Measurements from ENCODE around the gene SNX15. TPM values are rescaled to one million over a fixed set of nuclear protein-coding genes. Genes with fewer than 3 reads are reported as not detected.

SNX15 gene
- total and polyA plus RNA-seq, 7 donors = 15.6 to 66.5 (median 21.7) TPM

DNA sequence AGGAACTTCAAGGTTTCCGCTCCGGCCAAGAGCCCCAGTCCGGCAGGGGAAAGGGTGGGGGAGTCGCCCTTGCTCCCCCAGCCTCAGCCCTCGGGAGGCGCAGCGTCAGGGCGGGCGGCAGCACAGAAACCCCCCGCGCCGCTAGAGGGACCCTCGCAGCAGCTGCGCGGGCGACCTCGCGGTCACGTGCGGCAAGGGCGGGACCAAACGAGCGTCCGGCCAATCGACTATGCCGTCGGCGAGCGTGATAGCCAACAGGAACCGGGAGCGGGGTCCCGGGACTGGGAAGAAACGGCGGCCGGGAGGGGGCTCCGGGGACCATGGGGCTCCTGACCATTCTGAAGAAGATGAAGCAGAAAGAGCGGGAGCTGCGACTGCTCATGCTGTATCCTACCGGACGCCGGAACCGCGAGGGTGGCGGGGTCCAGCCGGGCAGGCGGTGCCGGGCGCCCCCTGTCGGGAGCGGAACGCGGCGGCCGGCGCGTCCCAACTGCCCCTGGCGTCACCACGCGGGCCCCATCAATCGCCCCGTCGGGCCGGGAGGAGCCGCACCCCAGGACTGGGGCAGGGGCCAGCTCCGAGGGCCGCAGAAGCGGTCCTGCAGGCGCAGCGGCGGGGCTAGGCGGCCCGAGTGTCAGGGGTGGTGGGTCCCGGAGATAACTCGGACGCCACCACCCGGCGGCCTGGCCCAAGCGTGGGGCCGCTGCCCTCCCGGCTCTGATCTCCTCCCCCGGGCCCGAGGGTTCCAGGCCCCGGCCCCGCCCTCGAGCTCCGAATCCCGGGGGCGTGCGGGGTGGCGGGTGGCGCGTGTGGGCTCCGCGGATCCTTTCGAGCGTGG, 13.1 kb upstream of the SNX15 start, which contains the start of gene ARL2:
Gene ARL2 (plus strand): TSS at position 273 of the 838 bp plus-strand sequence. CDS start 48 bp downstream, at position 321.
- peak; percentile 92 to 96 for DNase-seq
- Histone ChIP-seq H3K27me3 (ENCODE audit: insufficient read depth in 3 of 3, low read length in 2 of 3) (no peaks in the 10 kb centered on the region), H3K9me3 (no peaks in the 10 kb centered on the region), H3K4me1 (peaks cover 5% of the 10 kb centered on the region), H3K27ac (peak within 1 kb of the TSS; percentile 97), H3K36me3 (ENCODE audit: insufficient read depth in 1 of 2, low read depth in 1 of 2) (peaks cover 0 to 14% of the 10 kb centered on the region in 2 donors), H3K4me3 (peak within 1 kb of the TSS; percentile 81)
- peak; percentile 90 to 96 (median 92) for ATAC-seq
- WGBS, 3 donors = 0 to 1% (median 0%) methylated on average over 64 to 96 of the region's 96 CpGs
- intact Hi-C loops (cut with DNase I) = loop anchor here (1.0 to 10.0 kb wide), 4 partner anchors 87 to 169 kb away; partner anchors contain the start of genes CDC42BPG (in 1 of the 2) and TM7SF2 (in 1 of the 2)
- TF ChIP-seq, protein P1, sequence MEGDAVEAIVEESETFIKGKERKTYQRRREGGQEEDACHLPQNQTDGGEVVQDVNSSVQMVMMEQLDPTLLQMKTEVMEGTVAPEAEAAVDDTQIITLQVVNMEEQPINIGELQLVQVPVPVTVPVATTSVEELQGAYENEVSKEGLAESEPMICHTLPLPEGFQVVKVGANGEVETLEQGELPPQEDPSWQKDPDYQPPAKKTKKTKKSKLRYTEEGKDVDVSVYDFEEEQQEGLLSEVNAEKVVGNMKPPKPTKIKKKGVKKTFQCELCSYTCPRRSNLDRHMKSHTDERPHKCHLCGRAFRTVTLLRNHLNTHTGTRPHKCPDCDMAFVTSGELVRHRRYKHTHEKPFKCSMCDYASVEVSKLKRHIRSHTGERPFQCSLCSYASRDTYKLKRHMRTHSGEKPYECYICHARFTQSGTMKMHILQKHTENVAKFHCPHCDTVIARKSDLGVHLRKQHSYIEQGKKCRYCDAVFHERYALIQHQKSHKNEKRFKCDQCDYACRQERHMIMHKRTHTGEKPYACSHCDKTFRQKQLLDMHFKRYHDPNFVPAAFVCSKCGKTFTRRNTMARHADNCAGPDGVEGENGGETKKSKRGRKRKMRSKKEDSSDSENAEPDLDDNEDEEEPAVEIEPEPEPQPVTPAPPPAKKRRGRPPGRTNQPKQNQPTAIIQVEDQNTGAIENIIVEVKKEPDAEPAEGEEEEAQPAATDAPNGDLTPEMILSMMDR (IDR thresholded peaks at IDR 0.05) = peak; percentile 86

DNA sequence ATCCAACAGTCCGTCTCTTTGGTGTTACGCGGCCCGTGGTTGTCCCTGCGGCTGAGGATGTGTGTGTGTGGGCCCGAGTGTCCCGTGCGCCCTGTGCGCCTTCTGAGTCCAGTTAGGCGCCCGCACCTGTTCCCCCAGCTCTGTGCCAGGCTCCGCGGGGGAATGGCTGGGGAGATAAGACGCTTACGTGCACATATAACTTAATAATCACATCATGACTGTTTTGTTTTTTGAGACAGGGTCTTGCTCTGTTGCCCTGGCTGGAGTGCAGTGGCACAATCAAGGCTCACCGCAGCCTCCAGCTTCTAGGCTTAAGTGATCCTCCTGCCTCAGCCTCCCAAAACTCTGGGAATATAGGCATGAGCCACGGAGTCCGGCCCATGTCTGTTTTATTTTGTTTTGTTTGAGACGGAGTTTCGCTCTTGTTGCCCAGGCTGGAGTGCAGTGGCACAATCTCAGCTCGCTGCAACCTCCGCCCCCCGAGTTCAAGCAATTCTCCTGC, 12.5 kb upstream of the SNX15 start:
- H3K4me1 ChIP-seq = peaks cover 5% of the 10 kb centered on the region
- intact Hi-C loops (cut with DNase I) = loop anchor here (5.0 to 10.0 kb wide), 3 partner anchors 87 to 170 kb away; partner anchors contain the start of genes CDC42BPG (in 1 of the 2) and TM7SF2 (in 1 of the 2)
- peak overlapping the region; percentile 81 for H3K4me3 ChIP-seq
- H3K27me3 ChIP-seq (ENCODE audit: insufficient read depth in 3 of 3, low read length in 2 of 3) = no peaks in the 10 kb centered on the region
- TF ChIP-seq, protein P1 (IDR thresholded peaks at IDR 0.05) = no peak
- peak in 3 of 4 donors; percentile 17 to 46 (median 28) for ATAC-seq
- H3K36me3 ChIP-seq (ENCODE audit: insufficient read depth in 1 of 2, low read depth in 1 of 2) = peaks cover 0 to 17% of the 10 kb centered on the region in 2 donors
- 28 to 31% (median 30%) methylated on average over 23 of the region's 23 CpGs for WGBS, 3 donors
- H3K27ac ChIP-seq = peak overlapping the region; percentile 97
- DNase-seq = no peak
- no peaks in the 10 kb centered on the region for H3K9me3 ChIP-seq

DNA sequence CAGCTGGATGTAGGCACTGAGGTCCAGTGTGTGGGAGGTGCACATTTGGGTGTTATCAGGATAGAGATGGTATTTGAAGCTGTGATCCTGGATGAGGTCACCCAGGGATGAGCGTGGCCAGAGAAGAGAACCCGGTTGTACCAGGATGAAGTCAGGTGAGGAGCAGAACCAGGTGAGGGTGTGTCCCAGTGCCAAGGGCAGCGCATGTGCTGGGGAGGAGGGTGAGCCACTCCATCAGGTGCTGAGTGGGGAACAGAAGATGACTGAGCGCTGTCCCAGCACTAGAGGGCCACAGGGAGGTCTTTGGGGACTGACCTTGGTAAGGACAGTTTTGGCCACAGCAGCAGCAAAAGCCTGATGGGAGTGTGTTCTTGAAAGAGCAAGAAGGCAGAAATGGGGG, 10.5 kb upstream of the SNX15 start:
- TF ChIP-seq, protein P1 (IDR thresholded peaks at IDR 0.05) = no peak
- H3K4me3 ChIP-seq = no peak overlapping the region
- 93 to 96% (median 94%) methylated on average over 4 of the region's 4 CpGs for WGBS, 3 donors
- no peaks in the 10 kb centered on the region for H3K9me3 ChIP-seq
- H3K4me1 ChIP-seq = peaks cover 5% of the 10 kb centered on the region
- peaks cover 0 to 37% of the 10 kb centered on the region in 2 donors for H3K36me3 ChIP-seq (ENCODE audit: insufficient read depth in 1 of 2, low read depth in 1 of 2)
- intact Hi-C loops (cut with DNase I) = loop anchor here in 1 of 2 donors (10.0 kb wide), 1 partner anchor 172 kb away; the partner anchor contains the start of gene CDC42BPG
- no peak for ATAC-seq
- DNase-seq = no peak
- no peaks in the 10 kb centered on the region for H3K27me3 ChIP-seq (ENCODE audit: insufficient read depth in 3 of 3, low read length in 2 of 3)
- no peak overlapping the region for H3K27ac ChIP-seq

DNA sequence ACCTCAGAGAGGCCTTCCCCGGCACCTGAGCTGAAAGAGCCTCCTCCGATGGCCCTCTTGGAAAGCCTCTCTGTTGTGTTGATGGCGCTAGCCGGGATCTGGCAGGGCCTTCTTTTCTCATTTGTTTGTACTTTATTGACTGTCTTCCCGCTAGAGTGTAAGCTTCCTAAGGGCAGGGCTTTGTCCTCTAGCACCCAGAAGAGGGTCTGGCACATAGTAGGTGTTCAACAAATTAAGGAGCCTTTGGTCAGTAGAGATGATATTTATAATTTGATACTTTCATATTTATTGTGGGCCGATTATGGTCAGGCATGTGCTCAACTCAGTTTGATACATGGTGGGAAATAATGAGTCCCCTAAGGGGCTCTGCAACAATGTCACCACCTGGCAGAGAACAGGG, 9.3 kb upstream of the SNX15 start:
- Histone ChIP-seq H3K4me1 (peaks cover 4% of the 10 kb centered on the region), H3K27me3 (ENCODE audit: insufficient read depth in 3 of 3, low read length in 2 of 3) (no peaks in the 10 kb centered on the region), H3K27ac (no peak overlapping the region), H3K9me3 (no peaks in the 10 kb centered on the region), H3K36me3 (ENCODE audit: insufficient read depth in 1 of 2, low read depth in 1 of 2) (peaks cover 3 to 44% of the 10 kb centered on the region in 2 donors), H3K4me3 (no peak overlapping the region)
- DNase-seq (no peak), ATAC-seq (no peak)
- intact Hi-C loops (cut with DNase I) = loop anchor here in 1 of 2 donors (10.0 kb wide), 1 partner anchor 173 kb away; the partner anchor contains the start of gene CDC42BPG
- TF ChIP-seq, protein P1 (IDR thresholded peaks at IDR 0.05) = no peak
- 98 to 99% (median 99%) methylated on average over 6 of the region's 6 CpGs for WGBS, 3 donors

Measured in psoas muscle (tissue), 8 donors.